Loucy (cell line): ENCODE results near the gene GON7.
"Not testable (repeated sequence)": the region's sequence is repeated elsewhere in the genome, so short reads cannot be mapped to it uniquely, and the experiment has no call there.

Source experiments
- EZH2phosphoT487 ChIP-seq: fragments of 200-600 bp; IDR thresholded peaks from 2 replicates; pipeline ENCODE4 v1.6.1; 2018; ENCODE audit warnings: antibody characterized with exemption, mild to moderate bottlenecking, moderate library complexity, borderline replicate concordance
- TF ChIP-seq, protein P1 (sequence below): fragments of 200-600 bp; sonication (generic); conservative IDR thresholded peaks from 2 replicates; pipeline ENCODE4 v1.5.1; 2014; ENCODE audit warnings: mild to moderate bottlenecking, antibody characterized with exemption, low read length

DNA sequence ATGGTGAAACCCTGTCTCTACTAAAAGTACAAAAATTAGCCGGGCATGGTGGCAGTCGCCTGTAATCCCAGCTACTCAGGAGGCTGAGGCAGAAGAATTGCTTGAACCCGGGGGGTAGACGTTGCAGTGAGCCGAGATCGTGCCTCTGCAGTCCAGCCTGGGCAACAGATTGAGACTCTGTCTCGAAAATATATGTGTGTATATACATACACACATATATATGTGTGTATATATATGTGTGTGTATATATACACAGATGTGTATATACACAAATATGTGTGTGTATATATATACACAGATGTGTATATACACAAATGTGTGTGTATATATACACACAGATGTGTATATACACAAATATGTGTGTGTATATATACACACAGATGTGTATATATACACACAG, 48.5 kb downstream of the GON7 start:
- TF ChIP-seq, protein P1, sequence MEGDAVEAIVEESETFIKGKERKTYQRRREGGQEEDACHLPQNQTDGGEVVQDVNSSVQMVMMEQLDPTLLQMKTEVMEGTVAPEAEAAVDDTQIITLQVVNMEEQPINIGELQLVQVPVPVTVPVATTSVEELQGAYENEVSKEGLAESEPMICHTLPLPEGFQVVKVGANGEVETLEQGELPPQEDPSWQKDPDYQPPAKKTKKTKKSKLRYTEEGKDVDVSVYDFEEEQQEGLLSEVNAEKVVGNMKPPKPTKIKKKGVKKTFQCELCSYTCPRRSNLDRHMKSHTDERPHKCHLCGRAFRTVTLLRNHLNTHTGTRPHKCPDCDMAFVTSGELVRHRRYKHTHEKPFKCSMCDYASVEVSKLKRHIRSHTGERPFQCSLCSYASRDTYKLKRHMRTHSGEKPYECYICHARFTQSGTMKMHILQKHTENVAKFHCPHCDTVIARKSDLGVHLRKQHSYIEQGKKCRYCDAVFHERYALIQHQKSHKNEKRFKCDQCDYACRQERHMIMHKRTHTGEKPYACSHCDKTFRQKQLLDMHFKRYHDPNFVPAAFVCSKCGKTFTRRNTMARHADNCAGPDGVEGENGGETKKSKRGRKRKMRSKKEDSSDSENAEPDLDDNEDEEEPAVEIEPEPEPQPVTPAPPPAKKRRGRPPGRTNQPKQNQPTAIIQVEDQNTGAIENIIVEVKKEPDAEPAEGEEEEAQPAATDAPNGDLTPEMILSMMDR, result not testable (repeated sequence)
- TF ChIP-seq EZH2phosphoT487, result not testable (repeated sequence)
